Measurements from ENCODE around the gene WDR44.
"Not testable (repeated sequence)": the region's sequence is repeated elsewhere in the genome, so short reads cannot be mapped to it uniquely, and the experiment has no call there.

WDR44 gene

DNA sequence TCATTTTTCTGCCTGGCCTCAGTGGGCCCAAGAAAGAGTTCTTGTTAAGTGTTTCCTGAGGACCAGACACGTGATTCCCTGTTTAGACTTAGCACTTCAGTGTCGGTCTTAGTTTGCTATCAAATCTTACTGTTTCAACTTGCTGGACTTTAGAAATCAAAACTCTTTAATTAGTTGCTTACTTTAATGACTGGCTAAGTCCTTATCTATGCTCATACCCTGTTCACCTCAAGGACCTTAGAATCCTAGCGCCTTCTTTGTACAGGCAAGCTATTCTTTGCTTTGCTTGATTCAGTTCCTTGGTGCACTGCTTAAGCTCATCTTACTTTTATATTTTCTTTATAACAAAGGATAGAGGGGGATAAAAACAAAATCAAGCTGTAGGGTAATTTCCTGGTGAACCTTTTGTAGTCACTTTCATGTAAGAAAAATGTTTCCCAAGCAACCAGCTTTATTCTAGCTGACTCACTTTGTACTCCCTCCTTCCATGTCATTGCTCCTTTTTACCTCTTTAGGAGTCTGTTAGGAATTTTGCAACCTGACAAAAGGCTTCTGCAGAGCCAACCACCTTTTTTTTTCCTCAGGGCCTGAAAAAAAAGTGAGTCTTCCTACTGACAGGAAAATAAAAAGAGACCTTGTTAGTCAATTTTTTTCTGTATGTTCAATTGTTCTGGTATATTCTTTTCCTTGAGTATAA is 14.7 kb downstream of the WDR44 start:
- no peak for DNase-seq

DNA sequence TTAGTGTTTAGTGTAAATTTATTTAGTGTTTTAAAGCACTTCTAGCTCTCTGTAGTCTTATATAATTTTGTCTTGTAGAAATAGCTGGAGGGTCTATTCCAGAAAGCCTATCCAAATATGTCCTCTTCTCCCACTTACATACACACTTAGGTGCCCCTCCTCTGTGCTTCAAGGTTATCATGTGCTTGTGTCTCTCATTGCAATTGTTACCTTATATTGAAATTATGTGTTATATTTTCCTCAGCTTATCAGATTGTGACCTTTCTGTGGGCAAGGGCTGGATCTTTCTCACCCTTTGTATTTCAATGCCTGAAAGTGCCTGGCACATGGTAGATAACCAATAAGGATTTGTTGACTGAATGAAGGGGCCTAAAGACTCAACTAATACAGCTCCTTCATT is 18.4 kb downstream of the WDR44 start:
- DNase-seq: no peak

DNA sequence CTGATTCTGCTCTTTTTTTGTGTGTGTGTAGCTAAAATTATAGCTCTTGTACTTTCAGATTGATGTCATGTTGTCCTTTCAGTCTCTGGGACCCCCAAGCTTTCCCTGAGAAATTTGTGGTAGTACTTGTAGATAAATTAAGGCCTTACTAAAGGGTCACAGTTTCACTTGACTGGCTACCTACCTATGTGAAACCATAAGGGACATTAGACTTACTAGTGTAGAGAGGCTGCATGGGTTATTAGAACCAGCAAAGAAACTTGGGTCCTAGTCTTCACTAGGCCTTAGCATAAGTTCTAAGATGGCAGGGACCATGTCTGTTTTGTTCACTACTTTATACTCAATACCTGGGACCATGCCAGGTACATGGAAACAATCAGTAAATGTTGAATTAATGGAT is 21.4 kb downstream of the WDR44 start:
- DNase-seq: no peak

DNA sequence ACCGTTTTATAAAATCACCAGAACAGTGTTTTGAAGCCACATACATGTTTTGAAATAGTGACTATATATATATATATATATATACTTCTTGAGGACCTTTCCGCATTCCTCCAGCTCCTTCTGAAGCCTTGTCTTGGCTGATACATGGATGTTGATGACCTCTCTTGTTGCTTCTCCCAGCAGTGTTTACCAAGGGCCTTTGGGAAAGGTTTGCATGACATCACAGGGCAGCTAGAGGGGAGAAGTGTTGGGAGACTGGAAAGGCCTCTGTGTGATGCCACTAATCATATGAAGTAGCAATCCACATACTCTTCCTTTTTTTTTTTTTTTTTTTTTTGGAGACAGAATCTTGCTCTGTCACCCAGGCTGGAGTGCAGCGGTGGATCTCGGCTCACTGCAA is 22.5 kb downstream of the WDR44 start:
- DNase-seq: no peak

DNA sequence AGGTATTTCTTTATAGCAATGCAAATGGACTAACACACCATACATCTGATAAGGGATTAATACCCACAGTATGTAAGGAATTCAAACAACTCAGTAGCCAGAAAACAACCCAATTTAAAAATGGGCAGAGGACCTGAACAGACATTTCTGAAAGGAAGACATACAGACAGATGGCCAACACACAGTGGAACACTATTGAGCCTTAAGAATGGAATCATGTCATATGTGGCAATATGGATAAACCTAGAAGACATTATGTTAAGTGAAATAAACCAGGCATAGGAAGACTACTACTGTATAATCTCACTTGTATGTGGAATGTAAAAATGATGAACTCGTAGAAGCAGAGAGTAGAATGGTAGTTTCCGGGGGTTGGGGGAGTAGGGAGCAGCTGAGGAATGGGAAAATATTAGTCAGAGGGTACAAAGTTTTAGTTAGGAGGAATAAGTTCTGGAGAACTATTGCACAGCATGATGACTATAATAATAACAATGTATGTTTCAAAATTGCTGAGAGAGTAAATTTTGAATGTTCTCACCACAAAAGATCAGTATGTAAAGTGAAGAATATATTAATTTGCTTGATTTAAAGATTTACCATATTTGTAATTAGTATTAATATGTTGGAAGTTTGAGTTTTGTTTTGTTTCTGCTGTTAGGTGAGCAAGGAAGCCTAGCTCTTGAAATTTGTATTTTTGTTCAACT is 25.2 kb downstream of the WDR44 start:
- DNase-seq: no peak

DNA sequence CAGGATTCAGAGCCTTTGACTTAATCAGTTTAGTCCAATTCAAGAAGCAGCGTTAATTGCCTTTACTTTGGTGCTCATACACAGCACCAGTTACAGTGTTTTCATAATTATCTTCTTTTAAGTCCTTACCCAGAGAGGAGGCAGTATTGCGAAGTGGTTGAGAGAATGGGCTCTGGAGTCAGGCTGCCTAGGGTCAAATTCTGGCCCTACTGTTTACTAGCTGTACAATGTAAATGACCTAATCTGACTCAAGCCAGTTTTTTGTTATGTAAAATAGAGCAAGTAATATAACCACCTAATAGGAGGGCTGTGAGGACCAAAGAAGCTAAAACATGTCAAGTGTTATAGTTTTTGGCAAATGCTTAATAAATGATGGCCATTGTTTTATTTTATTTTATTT is 27.6 kb downstream of the WDR44 start:
- DNase-seq: no peak

DNA sequence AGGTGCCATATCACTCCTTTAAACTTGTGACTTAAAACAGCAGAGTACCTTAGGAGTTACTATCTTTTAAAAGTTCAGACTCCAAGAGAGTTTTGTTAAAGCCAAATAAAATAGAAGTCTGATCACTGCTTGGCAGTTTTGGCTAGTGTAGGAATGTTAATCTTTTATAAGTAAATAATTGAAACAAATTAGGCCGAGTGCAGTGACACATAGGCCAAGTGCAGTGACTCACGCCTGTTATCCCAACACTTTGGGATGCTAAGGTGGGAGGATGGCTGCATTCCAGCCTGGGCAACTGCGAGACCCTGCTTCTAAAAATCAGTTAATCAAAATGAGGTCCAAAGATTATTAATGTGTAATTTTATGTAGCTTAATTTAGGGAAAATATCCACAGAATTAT is 37.2 kb downstream of the WDR44 start:
- no peak for DNase-seq

DNA sequence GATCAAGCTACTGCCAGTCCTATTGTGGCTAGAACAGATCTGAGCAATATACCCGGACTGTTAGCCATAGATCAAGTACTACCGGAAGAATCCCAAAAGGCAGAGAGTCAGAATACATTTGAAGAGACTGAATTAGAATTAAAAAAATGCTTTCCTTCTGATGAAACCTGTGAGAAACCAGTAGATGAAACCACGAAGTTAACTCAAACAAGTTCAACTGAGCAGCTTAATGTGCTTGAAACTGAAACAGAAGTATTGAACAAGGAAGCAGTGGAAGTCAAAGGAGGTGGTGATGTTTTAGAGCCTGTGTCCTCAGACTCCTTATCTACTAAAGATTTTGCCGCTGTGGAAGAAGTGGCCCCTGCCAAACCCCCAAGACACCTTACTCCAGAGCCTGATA is 46.8 kb downstream of the WDR44 start:
- no peak for DNase-seq

DNA sequence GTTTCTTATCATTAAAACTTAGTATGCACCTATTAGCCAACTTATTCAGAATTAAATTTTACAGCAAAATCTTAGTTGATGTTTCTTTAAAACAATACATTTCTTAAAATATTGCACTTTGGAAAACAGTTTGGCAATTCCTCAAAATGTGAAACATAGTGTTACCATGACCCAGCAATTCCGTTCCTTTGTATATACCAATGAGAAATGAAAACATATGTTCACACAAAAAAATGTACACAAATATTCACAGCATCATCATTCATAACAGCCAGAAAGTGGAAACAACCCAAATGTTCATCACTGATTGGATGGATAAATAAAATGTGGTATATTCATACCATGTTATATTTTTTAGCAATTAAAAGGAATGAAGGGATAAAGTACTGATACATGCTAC is 50.2 kb downstream of the WDR44 start:
- no peak for DNase-seq

DNA sequence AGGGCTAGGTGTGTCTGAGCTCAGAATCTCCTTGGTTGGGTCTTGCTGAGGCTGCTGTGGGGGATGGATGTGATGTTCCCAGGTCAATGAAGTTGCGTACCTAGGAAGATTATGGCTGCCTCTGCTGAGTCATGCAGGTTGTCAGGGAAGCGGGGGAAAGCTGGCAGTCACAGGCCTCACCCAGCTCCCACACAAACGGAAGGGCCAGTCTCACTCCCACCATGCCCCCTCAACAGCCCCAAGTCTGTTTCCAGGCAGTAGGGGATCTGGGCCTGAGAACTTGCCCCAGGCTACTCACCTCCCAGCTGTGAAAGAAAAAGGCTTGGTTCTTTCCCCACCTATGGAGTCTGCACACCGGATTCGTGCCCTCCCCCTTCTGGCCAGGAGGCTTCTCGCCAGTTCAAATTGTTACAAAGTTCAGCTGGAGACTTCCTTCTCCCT is 72.9 kb downstream of the WDR44 start:
- DNase-seq: no peak

DNA sequence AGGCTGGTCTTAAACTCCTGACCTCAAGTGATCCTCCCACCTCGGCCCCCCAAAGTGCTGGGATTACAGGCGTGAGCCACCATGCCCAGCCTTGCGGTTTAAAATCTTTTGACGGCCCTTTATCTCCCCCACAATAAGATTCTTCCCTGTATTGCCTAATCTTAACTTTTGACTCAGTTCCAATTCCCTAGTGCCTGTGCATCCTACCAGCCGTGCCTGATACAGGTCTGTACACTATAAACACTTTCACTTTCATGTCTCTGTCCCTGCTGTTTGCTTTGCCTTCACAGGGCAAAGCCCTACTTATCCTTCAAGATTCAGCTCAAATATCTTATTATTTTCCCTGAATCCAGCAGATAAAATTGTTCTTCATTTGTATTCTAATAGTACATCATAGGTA is 74.6 kb downstream of the WDR44 start:
- no peak for DNase-seq

DNA sequence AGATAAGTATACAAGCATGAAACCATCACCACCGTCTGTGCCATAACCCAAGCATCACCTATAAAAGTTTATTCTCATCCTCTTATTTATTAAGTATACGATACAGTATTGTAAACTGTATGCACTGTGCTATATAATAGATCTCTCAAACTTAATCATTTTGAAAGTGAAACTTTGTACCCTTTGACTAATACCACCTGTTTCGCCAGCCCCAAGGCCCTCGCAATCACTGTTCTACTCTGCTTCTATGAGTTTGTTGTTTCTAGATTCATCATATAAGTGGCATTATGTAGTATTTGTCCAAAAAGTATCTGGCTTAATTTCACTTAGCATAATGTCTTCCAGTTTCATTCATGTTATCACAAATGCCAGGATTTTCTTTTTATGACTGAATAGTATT is 77.7 kb downstream of the WDR44 start:
- DNase-seq: no peak

DNA sequence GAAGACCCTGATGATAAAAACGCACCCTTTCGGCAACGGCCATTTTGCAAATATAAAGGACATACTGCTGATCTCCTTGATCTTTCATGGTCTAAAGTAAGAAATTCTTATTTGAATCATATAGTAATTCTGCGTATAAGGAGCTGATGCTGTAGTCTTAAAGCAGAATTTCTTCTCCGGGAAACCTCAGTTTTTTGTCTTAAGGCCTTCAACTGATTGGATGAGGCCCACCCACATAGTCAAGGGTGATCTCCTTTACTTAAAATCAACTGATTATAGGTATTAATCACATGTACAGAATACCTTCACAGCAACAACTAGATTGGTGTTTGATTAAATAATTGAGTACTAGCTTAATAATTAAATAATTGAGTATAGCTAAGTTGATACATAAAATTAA is 86.9 kb downstream of the WDR44 start:
- no peak for DNase-seq

DNA sequence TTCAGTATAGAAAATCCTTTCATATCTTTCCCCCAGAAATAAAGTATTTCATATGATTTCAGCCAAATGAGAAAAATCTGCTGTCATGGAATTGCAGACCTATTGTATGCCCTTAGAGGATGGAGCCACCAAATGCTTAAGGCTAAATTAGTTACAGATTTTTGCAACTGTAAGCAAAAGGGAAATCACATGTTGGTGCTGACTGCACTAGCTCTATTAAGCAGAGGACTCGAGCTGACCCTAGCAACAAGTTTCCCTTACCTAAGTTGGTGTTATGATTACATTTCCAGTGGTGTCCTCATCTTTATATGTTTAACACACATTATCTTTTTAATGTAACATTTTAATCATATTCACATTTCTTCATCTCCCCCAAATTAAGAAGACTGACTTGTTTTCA is 91.4 kb downstream of the WDR44 start:
- DNase-seq: no peak

DNA sequence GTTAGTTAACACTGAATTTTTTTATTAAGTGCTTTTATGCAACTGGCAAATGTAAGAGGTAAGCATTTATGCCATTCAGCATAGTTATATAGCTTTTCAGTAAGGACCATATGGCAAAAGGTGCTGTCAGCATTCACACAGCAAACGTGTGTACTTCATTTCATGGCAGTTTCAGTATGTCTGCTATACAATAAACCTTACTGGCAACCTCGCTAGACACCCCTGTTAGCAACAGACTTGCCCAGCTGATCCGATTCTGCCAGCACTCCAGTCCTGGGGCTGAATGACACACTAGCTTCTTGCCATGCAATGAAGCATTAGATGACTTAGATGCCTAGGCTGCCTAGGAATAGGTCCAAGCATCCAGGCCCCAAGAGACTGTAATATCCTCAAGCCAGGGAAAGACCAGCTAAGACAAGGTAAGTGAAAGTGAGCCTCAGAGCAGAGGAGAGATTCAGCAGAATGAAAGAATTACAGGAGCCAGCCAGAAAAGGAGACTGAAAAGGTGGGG is 102.4 kb downstream of the WDR44 start:
- no peak for DNase-seq

DNA sequence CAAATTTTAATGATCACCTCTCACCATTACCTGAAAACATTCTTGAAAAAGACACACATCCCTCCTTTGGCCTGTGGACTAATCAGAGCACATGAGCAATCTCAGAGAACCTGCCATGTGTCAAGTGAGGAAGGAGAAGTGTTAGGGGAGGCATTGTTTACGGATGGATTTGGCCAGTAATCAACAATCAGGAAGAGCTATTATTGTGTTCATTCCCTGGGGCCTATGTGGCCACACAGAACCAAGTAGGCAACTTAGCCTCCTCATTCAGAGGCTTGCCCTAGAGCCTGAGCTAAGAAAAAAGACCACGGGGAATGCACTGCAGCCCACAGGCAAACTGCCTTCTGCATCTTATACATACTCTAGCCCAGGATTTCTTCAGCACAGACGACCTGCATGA is 109.1 kb downstream of the WDR44 start:
- DNase-seq: no peak

DNA sequence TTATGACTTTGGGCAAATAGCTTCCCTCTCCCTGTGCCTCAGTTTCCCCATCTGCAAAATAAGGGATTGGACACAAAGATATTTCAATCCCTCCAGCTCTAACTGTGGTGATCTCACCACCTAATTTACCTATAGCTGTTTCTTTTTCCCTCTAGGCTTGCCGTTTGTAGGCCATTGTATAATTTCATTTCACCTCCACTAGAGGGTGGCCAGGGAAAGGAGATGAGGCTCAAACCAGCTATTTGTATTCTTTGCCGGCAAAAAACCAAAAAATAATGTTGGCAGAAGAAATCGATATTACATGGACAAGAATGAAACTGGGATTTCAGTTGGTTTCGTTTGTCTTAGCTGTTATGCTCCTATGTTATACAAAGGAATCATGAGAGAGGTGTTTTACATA is 113.6 kb downstream of the WDR44 start:
- peak in 4 of 56 donors; percentile 0 to 4 (median 0) for DNase-seq

DNA sequence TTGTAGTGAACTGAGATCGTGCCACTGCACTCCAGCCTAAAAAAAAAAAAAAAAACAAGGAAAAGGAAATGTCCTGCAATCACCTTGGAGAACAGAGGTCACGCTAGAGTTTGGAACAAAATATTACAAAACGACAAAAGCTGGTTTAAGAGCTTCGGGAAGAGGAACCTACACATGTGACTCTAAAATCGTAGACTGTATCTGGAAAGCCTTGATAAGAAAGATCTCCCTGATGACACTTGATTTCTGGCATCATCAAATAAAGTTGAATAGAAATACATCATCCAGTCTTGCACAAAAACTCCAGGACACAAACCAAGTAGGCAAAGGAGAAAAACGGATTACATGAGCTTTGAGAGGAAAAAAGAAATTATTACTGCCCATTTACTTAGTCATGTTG is 118.6 kb downstream of the WDR44 start:
- DNase-seq: no peak

DNA sequence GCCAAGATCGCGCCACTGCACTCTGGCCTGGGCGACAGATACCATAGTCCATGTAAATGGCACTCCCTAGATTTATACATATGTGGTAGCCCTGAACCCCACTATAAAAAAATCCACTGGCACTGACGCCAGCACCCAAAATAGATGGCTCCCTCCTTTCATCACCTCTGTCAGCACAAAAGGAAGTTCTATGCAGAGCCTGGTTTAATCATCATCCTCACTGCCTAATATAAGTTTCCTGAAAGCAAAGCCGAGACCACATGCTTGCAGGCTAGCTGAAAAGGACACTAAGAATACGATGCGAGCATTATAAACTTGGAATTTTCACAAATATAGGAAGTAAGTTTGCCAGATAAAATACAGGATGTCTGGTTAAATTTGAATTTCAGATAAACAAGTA is 122.2 kb downstream of the WDR44 start:
- no peak for DNase-seq

DNA sequence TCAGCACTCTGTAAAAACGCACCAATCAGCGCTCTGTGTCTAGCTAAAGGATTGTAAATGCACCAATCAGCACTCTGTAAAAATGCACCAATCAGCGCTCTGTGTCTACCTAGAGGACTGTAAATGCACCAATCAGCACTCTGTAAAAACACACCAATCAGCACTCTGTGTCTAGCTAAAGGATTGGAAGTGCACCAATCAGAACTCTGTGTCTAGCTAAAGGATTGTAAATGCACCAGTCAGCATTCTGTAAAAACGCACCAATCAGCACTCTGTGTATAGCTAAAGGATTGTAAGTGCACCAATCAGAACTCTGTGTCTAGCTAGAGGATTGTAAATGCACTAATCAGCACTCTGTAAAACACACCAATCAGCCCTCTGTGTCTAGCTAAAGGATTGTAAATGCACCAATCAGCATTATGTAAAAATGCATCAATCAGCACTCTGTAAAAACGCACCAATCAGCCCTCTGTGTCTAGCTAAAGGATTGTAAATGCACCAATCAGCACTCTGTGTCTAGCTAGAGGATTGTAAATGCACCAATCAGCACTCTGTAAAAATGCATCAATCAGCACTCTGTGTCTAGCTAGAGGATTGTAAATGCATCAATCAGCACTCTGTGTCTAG is 124.9 kb downstream of the WDR44 start:
- DNase-seq: not testable (repeated sequence)

DNA sequence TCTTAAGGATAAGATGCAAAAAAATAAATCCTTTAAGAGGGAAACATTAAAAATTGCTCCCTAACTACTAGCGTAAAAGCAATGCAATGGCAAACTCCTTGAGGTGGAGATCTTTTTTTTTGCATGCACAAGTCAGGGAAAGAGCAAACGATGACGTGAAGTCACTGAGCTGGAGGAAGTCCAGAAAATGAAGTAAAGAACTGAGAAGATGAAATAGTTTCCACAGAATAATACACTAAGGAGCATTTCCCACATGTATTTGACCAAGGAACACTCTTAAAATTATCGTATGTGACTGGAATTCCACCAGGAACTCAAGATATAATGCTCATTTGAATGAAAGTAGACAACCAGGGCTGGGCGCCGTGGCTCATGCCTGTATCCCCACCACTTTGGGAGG is 128.7 kb downstream of the WDR44 start:
- DNase-seq: no peak

DNA sequence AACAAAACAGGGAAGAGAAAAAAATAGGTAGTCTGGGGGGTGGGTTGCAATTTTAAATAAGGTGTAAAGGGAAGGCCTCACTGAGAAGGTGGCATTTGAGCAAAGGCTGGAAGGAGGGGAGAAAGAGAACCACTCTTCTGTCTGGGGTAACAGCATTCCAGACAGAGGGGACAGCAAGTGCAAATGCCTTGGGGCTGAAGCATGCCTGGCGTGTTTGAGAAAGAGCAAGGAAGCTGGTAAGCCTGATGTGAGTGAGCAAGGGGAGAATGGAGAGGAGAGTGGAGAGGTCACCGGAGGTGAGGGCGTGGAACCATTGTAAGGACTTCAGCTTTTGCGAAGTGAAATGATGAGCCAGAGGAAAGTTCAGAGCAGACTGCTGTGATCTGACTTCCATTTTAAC is 130.0 kb downstream of the WDR44 start:
- no peak for DNase-seq

DNA sequence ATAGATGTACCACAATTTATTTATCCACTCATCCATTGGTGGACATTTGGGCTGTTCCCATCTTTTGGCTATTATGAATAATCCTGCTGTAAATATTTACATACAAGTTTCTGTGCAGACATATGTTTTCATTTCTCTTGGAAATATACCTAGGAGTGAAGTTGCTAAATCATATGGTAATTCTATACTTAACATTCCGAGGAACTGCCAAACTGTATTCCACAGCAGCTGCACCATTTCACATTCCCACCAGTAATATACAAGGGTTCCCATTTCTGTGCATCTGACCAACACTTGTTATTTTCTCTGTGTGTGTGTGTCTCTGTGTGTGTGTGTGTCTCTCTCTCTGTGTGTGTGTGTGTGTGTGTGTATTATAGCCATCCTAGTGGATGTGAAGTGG is 134.3 kb downstream of the WDR44 start:
- DNase-seq: no peak
